ENCODE data around the gene TCFL5. TPM values are rescaled to one million over a fixed set of nuclear protein-coding genes. Genes with fewer than 3 reads are reported as not detected.

TCFL5 gene
- total RNA-seq, 1 donor from 2014 or later, result 5.7 TPM

DNA sequence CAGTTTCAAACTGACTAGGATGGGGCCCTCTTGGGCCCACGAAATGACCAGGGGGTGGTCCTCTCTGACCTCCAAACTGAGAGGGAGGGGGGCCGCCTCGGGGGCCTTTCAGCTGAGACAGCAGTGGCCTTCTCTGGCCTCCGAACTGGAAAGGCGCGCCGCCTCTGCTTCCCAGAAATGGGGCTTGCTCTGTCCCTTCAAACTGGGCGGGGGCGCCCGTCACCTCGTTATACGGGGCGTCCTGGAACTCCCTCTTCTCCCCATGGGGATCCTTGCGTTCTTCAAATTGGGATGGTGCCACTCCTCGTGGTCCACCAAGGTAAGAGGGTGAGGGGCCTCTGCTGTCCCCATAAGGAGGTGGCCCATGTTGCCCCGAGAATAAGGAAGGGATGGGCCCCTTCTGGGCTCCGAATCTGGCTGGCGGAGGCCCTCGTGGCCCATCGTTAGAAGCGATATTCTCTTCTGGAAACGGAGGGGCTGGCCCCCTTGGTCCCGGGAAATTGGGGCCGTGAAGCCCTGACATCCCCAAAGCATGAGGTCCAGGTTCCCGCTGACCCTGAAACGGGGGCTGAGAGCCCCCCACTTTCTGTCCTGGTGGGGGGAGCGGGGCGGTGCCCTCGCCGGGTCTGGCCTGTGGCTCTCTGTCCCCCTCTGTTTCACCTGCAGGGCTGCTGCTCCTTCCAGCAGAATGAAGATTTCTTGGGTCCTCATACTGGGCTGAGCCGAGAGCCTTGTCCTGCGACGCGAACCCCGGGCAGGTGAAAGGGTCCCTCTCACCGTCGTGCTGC lies 18.7 kb upstream of the TCFL5 start:
- DNase-seq (ENCODE audit: low read depth), result no peak
- H3K4me3 ChIP-seq (ENCODE audit: low read depth, low read length), result no peak overlapping the region
- TF ChIP-seq, protein P1, sequence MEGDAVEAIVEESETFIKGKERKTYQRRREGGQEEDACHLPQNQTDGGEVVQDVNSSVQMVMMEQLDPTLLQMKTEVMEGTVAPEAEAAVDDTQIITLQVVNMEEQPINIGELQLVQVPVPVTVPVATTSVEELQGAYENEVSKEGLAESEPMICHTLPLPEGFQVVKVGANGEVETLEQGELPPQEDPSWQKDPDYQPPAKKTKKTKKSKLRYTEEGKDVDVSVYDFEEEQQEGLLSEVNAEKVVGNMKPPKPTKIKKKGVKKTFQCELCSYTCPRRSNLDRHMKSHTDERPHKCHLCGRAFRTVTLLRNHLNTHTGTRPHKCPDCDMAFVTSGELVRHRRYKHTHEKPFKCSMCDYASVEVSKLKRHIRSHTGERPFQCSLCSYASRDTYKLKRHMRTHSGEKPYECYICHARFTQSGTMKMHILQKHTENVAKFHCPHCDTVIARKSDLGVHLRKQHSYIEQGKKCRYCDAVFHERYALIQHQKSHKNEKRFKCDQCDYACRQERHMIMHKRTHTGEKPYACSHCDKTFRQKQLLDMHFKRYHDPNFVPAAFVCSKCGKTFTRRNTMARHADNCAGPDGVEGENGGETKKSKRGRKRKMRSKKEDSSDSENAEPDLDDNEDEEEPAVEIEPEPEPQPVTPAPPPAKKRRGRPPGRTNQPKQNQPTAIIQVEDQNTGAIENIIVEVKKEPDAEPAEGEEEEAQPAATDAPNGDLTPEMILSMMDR (conservative IDR thresholded peaks at IDR 0.05; ENCODE audit: low read depth, low read length), result no peak

DNA sequence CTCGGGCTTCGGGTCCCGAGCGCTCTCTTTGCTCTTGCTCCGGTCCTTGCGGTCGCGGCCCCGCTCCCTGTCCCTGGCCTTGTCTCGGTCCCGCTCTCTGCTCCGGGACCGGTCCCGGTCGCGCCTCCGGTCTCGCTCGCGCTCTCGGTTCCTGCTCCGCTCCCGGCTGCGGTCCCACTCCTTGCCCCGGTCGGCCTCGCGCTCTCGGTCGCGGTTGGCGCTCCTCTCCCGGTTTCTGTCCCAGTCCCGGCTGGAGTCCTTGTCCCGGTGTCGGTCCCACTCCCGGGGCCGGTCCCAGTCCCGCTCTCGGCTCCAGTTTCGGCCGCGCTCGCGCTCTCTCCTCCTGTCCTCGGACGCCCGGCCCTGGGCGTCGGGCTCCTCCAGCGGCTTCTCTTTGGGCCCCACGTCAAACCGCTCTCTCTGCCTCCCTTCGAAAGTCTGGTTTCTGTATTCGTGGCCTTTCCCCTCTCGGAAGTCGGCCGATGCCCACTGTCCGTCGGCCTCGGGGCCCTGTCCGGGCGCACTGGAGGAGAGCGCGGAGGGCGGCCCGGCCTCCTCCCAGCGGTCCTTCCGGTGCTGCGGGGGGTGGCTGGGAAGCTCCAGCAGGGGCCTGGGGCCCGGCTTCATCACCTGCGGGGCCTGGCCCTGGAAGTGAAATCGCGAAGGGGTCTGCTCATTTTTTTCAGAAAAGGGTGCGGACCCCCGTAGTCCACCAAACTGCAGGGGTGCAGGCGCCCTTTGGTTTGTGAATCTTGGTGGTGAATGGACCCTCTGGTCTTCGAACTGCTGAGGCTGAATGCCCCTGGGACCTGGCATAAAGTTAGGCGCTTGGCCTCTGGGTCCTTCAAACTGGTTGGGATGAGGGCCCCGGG lies 17.9 kb upstream of the TCFL5 start:
- H3K4me3 ChIP-seq (ENCODE audit: low read depth, low read length), result no peak overlapping the region
- DNase-seq (ENCODE audit: low read depth), result no peak
- TF ChIP-seq, protein P1 (conservative IDR thresholded peaks at IDR 0.05; ENCODE audit: low read depth, low read length), result no peak

DNA sequence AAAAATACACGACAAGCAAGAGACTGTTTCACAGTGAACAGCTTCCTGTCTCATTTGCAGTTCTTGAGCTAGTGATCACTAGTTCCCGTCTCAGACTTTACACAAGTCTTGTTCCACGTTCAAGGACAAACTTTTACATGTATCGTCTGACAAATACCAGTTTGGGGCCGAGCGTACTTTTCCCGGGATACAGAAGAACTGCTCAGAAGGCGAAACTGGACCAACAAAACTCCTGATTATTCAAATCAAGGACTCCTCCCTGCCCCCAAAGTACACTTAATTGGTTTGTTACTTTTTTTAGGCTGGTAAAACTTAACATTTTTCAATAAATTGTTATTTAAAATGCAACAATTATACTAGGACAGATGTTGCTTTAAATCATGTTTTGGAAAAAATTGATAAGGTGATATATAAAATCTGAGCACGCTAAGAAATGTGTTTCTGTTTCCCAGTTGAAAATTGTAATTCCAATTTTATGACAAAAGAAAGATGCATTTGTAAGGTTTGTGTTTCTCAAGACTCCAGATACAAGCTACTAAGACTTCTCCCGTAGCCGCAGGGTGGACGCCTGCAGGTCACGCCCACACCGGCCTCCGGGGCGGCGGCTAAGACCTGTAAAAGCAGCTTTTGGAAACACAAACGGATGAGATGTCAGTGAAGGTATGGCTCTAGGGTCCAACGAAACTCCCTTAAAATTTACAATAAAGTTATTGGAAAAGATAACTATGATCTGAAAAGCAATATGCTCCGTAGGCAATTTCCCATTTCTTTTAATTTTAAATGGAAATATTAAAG lies 16.8 kb upstream of the TCFL5 start:
- DNase-seq (ENCODE audit: low read depth), result no peak
- TF ChIP-seq, protein P1 (conservative IDR thresholded peaks at IDR 0.05; ENCODE audit: low read depth, low read length), result no peak
- no peak overlapping the region for H3K4me3 ChIP-seq (ENCODE audit: low read depth, low read length)

DNA sequence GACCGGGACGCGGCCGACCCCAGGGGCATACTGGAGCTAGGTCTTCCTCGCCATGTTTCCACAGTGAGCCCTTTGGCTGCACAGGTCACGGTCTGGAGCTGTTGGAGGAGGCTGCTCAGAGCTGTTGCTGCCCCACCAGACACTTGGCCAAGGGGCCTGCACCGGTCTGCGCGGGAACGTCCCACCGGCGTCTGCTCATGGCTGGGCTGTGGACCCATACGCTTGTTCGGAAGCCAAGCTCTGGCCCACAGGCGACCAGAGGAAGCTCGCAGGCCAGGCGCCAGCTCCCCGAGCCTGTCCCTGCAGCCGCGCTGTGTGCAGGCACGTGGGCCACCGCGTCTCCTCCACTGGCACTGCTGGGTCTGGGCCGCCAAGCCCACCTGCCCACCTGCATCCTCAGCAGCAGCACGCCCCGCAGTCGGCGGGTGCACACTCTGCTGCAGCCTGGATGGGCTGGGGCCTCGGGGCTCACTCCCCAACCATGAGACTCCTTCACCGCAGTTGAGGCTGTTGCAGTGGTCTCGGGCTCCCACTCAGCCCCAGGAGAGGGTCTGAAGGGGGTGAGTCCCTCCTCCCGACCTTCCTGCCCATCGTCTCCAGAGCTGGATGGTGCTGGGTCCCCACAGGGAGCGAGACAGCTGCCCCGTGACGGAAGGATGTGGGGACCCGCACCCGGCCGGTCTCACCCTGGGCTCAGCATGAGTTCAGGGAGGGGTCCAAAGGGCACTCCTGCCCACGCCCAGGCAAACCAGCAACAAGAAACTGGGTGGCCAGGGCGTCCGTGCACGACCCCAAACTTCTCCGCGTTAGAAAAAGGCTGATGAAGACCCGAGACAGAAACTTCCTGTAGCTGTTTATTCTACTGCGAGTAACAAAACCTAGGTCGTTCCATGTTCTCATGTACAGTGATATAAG lies 15.5 kb upstream of the TCFL5 start:
- TF ChIP-seq, protein P1 (conservative IDR thresholded peaks at IDR 0.05; ENCODE audit: low read depth, low read length), result no peak

DNA sequence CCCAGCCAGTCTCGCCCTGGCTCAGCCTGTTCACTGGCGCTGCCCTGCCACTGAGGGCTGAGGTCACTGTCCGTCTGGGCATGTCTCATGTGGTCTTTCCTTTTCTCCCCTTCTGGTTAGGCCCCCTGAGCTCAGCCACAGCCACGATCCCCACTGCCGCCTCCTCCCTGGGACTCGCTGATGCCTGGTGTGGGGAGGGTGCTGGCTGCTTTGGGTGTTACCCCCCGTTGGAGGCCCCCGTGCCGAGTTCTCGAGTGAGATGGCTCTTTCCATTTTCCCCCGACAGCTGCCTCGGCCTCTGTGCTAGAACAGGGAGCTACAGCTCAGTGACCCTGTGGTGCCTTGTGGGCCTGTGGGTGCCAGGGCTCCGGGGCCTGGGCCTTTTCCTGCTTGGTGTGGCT lies 14.9 kb upstream of the TCFL5 start:
- TF ChIP-seq, protein P1 (conservative IDR thresholded peaks at IDR 0.05; ENCODE audit: low read depth, low read length), result no peak
- no peak overlapping the region for H3K4me3 ChIP-seq (ENCODE audit: low read depth, low read length)
- DNase-seq (ENCODE audit: low read depth), result no peak

More for the DNA sequence above, 15.5 kb upstream of the TCFL5 start:
- no peak overlapping the region for H3K4me3 ChIP-seq (ENCODE audit: low read depth, low read length)
- no peak for DNase-seq (ENCODE audit: low read depth)
